Mucosa of rectum (tissue), 2 donors: Measurements from ENCODE around the gene CDIPT.
A peak's percentile ranks its signal among the peaks of the same experiment; 100 is the strongest.
"Not testable (repeated sequence)": the region's sequence is repeated elsewhere in the genome, so short reads cannot be mapped to it uniquely, and the experiment has no call there.

Source experiments
- H3K27ac ChIP-seq, 2 donors: one replicate each; pipeline ENCODE4 v1.7.0; 2013; ENCODE audit warnings: inconsistent platforms in 2 of 2, low read depth in 2 of 2, low read length in 2 of 2
- H3K27me3 ChIP-seq, 2 donors: one replicate each; pipeline ENCODE4 v1.7.0; 2013; ENCODE audit warnings: low read length in 2 of 2; ENCODE audit not compliant: control insufficient read depth in 2 of 2, insufficient read depth in 2 of 2
- H3K36me3 ChIP-seq, 2 donors: one replicate each; pipeline ENCODE4 v1.7.0; 2013; ENCODE audit warnings: low read length in 2 of 2; ENCODE audit not compliant: control insufficient read depth in 2 of 2, insufficient read depth in 2 of 2
- H3K4me1 ChIP-seq, 2 donors: one replicate each; pipeline ENCODE4 v1.7.0; 2013; ENCODE audit warnings: low read length in 2 of 2, mild to moderate bottlenecking in 1 of 2; ENCODE audit not compliant: control insufficient read depth in 2 of 2, insufficient read depth in 2 of 2
- H3K4me3 ChIP-seq, 2 donors: one replicate each; pipeline ENCODE4 v1.7.0; 2013; ENCODE audit warnings: low read length in 2 of 2
- H3K9ac ChIP-seq, 2 donors: one replicate each; pipeline ENCODE4 v1.7.0; 2013; ENCODE audit warnings: low read length in 2 of 2, low read depth in 1 of 2, mild to moderate bottlenecking in 1 of 2
- H3K9me3 ChIP-seq, 2 donors: one replicate each; pipeline ENCODE4 v1.7.0; 2013; ENCODE audit warnings: low read length in 2 of 2; ENCODE audit not compliant: control insufficient read depth in 2 of 2
- donor health status: healthy.
- donor health status: Normal muscosa, but diverticular disease.

Gene CDIPT, protein sequence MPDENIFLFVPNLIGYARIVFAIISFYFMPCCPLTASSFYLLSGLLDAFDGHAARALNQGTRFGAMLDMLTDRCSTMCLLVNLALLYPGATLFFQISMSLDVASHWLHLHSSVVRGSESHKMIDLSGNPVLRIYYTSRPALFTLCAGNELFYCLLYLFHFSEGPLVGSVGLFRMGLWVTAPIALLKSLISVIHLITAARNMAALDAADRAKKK

DNA sequence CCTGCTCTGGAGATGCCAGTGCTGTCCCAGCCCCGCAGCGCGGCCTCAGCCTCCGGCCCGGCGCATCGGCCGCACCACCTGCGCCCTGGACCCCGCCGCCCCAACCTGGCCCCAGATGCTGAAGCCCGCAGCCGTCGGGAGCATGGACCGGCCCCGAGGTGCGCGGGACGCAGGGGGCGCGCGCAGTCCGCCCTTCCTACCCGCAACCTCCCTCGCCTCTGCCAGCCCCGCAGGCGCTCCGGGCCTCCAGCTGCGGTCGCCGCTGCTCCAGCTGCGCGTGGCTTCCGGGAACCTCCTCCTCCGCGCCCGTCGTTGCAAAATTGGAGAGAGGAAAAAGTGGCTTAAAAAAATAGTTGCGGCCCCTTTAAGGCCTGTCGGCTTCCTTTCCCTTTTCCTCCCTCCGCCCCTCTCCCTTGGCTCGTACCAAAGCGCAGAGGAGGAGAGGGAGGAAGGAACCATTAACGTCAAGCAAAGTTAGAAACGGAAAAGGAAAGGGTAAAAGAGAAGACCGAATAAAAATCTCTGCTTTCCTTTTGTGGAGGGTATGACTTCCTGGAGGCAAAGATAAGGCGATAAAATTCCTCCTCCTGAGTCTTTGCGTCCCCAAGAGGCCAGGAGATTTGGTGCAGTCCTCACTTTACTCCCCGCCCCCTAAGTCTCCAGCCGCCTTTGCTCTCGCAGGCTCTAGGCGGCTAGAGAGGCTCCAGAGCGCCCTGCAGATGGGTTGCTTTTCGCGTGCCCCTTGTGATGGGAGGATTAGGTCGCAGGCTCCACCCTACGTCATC, at the start of gene CDIPT:
Gene CDIPT, minus strand, starts transcription at position 343 of the 785 bp plus-strand sequence. CDS start 369 bp downstream, outside the sequence.
- Histone ChIP-seq H3K36me3 (peaks cover 21 to 30% of the 10 kb centered on the region in 2 donors), H3K9ac (peak within 1 kb of the TSS; percentile 86 to 87), H3K9me3 (no peaks in the 10 kb centered on the region), H3K27me3 (no peaks in the 10 kb centered on the region), H3K27ac (peak within 1 kb of the TSS; percentile 83 to 92), H3K4me3 (peak within 1 kb of the TSS; percentile 92 to 95), H3K4me1 (peaks cover 13 to 15% of the 10 kb centered on the region in 2 donors)

DNA sequence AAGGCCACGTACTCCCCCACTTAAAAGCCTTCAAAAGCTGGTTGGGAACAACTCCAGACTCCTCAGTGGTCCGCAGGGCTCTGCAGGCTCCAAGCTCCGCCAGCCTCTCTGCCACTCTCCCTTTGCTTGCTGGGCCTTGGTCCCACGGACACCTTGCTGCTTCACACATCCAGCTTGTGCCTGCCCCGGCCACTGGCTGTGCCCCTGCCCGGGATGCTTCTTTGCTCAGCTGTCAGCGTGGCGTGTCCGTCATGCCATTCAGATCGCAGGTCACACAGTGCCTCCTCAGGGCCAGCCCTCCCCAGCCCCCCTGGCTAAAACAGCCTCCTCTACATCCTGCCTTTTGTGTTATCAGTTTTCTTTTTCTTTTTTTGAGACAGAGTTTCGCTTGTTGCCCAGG, 49.1 kb upstream of the CDIPT start:
- Histone ChIP-seq H3K36me3 (peaks cover 4 to 7% of the 10 kb centered on the region in 2 donors), H3K9ac (no peak overlapping the region), H3K4me1 (no peaks in the 10 kb centered on the region)

DNA sequence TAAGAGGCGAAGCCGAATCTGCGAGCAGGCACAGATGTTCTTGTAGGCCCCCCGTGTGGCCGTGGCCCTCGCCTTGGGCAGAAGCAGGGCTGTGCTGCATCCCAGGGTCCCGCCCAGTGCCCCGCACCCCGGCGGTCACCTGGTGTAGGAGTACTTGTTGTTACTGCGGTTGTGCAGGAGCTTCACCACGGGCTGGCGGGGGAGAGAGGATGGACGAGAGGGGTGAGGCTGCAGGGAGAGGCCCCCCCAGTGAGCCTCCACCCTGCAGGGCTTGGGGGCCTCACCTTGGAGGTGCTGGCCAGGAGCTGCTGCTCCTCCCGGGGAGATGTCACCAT, 48.6 kb upstream of the CDIPT start:
- Histone ChIP-seq H3K4me1 (no peaks in the 10 kb centered on the region), H3K27me3 (no peaks in the 10 kb centered on the region), H3K9me3 (no peaks in the 10 kb centered on the region), H3K9ac (no peak overlapping the region), H3K36me3 (peaks cover 4 to 7% of the 10 kb centered on the region in 2 donors), H3K27ac (no peak overlapping the region), H3K4me3 (no peak overlapping the region)

More for the DNA sequence above, 49.1 kb upstream of the CDIPT start:
- Histone ChIP-seq H3K4me3 (no peak overlapping the region), H3K27ac (no peak overlapping the region), H3K27me3 (no peaks in the 10 kb centered on the region), H3K9me3 (no peaks in the 10 kb centered on the region)

DNA sequence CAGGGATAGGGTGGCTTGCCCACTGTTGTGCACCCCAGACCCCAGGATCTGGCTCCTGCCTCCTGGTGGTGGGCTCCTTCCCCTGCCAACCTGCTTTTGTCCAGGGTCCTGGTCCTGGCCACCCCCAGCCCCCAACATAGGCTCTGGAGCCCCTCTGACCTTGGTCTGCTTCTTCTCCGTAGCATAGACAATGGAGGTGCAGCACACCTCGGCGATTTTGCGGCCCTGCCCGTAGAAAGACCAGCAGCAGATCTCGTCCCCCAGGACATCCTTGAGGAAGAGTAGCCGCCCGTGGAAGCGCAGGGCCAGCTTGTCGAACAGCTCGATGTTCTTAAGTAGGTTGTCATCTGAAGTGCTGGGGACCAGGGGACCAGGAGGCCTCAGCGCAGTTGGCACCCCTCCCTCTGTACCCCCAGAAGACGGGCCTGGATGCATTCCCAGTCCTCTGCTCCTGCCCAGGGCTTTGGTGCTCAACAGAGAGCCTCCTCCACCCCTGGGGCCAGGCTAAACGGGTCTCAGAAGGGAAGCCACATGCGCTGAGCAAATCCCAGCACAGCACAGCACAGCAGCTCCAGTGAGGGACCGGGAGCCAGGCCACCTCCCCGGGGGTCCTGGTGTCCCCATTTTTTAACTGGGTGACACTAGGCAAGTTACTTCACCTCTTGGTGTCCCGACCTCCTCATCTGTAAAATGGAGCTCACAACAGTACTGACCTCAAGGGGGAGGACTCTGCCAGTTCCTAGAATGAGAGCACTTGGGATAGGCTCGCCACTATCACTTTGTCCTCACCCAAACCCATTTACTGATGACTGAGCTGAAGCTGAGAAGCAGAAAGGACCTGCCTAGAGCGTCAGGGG, 48.0 kb upstream of the CDIPT start:
- Histone ChIP-seq H3K9me3 (no peaks in the 10 kb centered on the region), H3K36me3 (peaks cover 4 to 7% of the 10 kb centered on the region in 2 donors)

DNA sequence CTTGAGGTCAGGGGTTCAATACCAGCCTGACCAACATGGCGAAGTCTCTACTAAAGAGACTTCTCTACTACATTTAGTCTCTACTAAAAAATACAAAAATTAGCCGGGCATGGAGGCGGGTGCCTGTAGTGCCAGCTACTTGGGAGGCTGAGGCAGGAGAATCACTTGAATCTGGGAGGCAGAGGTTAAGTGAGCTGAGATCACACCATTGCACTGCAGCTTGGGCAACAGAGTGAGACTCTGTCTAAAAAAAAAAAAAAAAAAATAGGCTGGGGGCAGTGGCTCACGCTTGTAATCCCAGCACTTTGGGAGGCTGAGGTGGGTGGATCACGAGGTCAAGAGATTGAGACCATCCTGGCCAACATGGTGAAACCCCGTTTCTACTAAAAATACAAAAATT, 46.8 kb upstream of the CDIPT start:
- H3K4me3 ChIP-seq, H3K36me3 ChIP-seq, H3K4me1 ChIP-seq, H3K27me3 ChIP-seq, H3K9ac ChIP-seq, H3K27ac ChIP-seq, H3K9me3 ChIP-seq: not testable (repeated sequence)

More for the DNA sequence above, 48.0 kb upstream of the CDIPT start:
- Histone ChIP-seq H3K4me1 (no peaks in the 10 kb centered on the region), H3K27ac (no peak overlapping the region), H3K27me3 (no peaks in the 10 kb centered on the region), H3K9ac (no peak overlapping the region), H3K4me3 (no peak overlapping the region)

DNA sequence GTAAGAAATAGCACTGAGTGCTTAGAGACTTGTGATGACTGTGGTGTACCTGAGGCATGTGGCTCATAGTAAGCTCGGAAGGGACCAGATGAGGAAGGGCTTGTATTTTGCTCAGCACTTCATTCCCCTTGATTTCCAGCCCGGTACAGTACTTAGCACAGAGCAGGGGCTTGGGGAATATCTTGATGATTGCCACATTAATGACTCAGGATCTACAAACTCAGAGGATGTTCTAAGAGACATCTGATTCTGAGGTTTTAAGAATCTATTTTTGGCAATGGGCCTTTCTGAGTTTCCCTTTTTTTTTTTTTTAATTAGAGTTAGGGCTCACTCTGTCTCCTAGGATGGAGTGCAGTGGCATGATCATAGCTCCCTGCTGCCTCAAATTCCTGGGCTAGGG, 46.4 kb upstream of the CDIPT start:
- Histone ChIP-seq H3K4me3 (no peak overlapping the region), H3K27me3 (no peaks in the 10 kb centered on the region), H3K9me3 (no peaks in the 10 kb centered on the region), H3K9ac (no peak overlapping the region), H3K4me1 (no peaks in the 10 kb centered on the region), H3K27ac (no peak overlapping the region), H3K36me3 (peaks cover 2 to 5% of the 10 kb centered on the region in 2 donors)

DNA sequence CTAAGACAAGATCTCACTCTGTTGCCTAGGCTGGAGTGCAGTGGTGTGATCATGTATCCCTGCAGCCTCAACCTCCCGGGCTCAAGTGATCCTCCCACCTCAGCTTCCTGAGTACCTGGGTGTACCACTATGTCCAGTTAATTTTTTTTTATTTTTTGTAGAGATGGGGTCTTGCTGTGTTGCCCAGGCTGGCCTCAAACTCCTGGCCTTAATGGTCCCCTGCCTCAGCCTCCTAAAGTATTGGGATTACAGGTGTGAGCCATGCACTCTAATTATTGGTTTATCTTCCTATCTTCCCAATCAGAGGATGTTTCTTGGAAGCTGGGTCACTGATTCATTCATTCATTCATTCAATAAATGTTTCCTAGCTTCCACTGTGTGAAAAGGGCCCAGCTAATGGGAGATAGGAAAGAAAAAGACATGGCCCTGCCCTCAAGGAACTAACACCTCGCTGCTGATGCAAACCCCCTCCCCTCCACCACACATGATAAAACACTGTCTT, 45.7 kb upstream of the CDIPT start:
- Histone ChIP-seq H3K9ac (no peak overlapping the region), H3K36me3 (peaks cover 0 to 2% of the 10 kb centered on the region in 2 donors), H3K9me3 (no peaks in the 10 kb centered on the region), H3K27me3 (no peaks in the 10 kb centered on the region), H3K4me1 (no peaks in the 10 kb centered on the region), H3K4me3 (no peak overlapping the region), H3K27ac (no peak overlapping the region)

- Histone ChIP-seq H3K4me1 (no peaks in the 10 kb centered on the region), H3K27ac (no peak overlapping the region), H3K9ac (no peak overlapping the region), H3K9me3 (no peaks in the 10 kb centered on the region), H3K27me3 (no peaks in the 10 kb centered on the region), H3K4me3 (no peak overlapping the region), H3K36me3 (peaks cover 0 to 2% of the 10 kb centered on the region in 2 donors)
Observed at GRCh38 chr16:29907973-29908372, 44.9 kb upstream of the CDIPT start.

DNA sequence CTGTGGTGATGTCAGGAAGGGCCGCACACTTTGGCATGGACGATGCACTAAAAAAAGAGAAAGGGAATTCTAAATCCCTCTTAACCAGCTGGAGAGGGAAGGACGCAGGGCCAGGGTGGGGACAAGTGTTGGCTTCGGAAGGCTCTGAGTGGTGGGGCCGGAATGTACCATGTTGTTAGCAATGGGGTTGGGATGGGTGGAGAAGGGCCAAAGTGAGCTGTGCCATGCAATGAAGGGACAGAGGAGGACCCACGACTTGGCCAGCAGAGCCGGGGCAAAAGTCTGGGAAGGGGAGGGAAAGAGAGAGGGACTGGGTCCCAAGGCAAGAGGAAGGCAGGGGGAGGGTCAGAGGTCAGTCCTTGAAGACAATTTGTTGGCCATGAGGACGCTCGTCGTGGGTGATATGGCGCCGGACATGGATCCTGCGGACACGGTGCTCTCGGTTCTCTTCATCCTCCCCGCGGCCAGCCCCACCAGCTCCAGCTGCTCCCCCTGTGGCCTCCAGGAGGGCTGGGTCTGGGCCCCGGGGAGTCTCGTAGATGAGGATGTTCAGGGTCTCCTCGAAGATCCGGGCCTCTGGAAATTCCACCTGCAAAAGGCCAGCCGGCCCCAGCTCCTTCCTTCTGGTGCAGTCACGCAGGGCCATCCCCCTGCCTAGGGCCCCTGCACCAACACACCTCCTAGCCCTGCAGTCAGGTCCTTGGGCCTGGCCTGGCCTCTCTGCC, 43.7 kb upstream of the CDIPT start:
- H3K4me3 ChIP-seq: no peak overlapping the region
- H3K36me3 ChIP-seq: peaks cover 0 to 2% of the 10 kb centered on the region in 2 donors
- no peaks in the 10 kb centered on the region for H3K27me3 ChIP-seq
- no peaks in the 10 kb centered on the region for H3K9me3 ChIP-seq
- no peak overlapping the region for H3K27ac ChIP-seq
- H3K9ac ChIP-seq: no peak overlapping the region
- no peaks in the 10 kb centered on the region for H3K4me1 ChIP-seq
